Measurements from ENCODE around the gene TMA16. TPM values are rescaled to one million over a fixed set of nuclear protein-coding genes. Genes with fewer than 3 reads are reported as not detected.

Gene TMA16
- total and polyA plus RNA-seq, 2 donors (not counting 3 experiments of a cell fraction or from before 2014, with no cell fraction given), result 4.2 to 42.7 TPM

DNA sequence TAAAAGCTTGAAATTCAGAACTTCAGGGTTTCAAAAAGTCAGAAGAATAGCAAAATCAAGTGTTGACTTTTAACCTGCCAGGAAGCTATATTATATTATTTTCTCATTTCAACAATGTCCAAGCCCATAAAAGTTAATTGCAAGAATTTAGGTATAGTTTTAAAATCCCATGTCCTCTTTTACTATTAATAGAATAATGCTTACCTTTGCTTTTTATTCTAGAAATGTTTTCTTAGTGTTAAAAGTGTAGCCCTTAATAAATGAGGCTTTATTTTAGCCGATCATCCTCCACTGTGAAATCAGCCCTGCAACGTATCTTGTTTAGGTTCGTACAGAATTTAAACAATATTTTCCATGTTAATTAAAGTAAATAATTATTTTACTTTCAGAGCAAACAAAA is 31.5 kb downstream of the TMA16 start:
- BruUV-seq (replicated peaks), result no TSS peak
- H3K27me3 ChIP-seq (ENCODE audit: control insufficient read depth in 2 of 2, insufficient read depth in 2 of 2, low read length in 2 of 2), result no peaks in the 10 kb centered on the region
- no peaks in the 10 kb centered on the region for H3K9me1 ChIP-seq (replicated peaks; ENCODE audit: control insufficient read depth, extremely low read depth, insufficient read depth, low read length)
- H3K9me3 ChIP-seq (replicated peaks; ENCODE audit: control insufficient read depth, insufficient read depth, low read length), result no peaks in the 10 kb centered on the region
- POLR2A ChIA-PET, result no interaction called here
- H3K4me1 ChIP-seq (ENCODE audit: control insufficient read depth, extremely low read depth, insufficient read depth, low read length), result peaks cover 12% of the 10 kb centered on the region
- no peak overlapping the region for H3K4me3 ChIP-seq (replicated peaks in 1 of 3; ENCODE audit: insufficient read depth in 1 of 3, low read depth in 1 of 3, low read length in 3 of 3)
- H3K36me3 ChIP-seq (ENCODE audit: control insufficient read depth in 2 of 2, extremely low read depth in 1 of 2, insufficient read depth in 2 of 2, low read length in 2 of 2), result peaks cover 9 to 10% of the 10 kb centered on the region in 2 experiments
- no peaks in the 10 kb centered on the region for H3K79me2 ChIP-seq (ENCODE audit: control insufficient read depth, insufficient read depth, low read length)
- intact Hi-C loops (cut with micrococcal nuclease) (no loop called here), dilution Hi-C loops (cut with MboI; ENCODE audit: extremely low pct_ligation_motif_present, low sequenced_read_pairs) (no loop called here)
- TF ChIP-seq FOS (IDR thresholded peaks at IDR 0.05; ENCODE audit: borderline replicate concordance, insufficient read depth, low read length), result no peak
- TF ChIP-seq MYC (IDR thresholded peaks at IDR 0.05; ENCODE audit: low read depth, low read length), result no peak
- no peak for TF ChIP-seq JUN (IDR thresholded peaks at IDR 0.05; ENCODE audit: borderline replicate concordance, insufficient read depth, insufficient read length, low read depth)
- no peak for TF ChIP-seq POLR2A (IDR thresholded peaks at IDR 0.05; ENCODE audit: low read depth, low read length)
- TF ChIP-seq EZH2 (IDR thresholded peaks at IDR 0.05; ENCODE audit: borderline replicate concordance, low read depth, low read length, severe bottlenecking), result no peak
- TF ChIP-seq POLR2AphosphoS5 (IDR thresholded peaks at IDR 0.05; ENCODE audit: insufficient read depth, low read depth, low read length), result no peak
- no peak for TF ChIP-seq GATA2 (IDR thresholded peaks at IDR 0.05; ENCODE audit: insufficient read depth, insufficient read length, low read depth, low read length)
- TF ChIP-seq, protein P1, sequence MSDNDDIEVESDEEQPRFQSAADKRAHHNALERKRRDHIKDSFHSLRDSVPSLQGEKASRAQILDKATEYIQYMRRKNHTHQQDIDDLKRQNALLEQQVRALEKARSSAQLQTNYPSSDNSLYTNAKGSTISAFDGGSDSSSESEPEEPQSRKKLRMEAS (IDR thresholded peaks at IDR 0.05; ENCODE audit: insufficient read depth, insufficient read length), result no peak
- TF ChIP-seq, protein P2, sequence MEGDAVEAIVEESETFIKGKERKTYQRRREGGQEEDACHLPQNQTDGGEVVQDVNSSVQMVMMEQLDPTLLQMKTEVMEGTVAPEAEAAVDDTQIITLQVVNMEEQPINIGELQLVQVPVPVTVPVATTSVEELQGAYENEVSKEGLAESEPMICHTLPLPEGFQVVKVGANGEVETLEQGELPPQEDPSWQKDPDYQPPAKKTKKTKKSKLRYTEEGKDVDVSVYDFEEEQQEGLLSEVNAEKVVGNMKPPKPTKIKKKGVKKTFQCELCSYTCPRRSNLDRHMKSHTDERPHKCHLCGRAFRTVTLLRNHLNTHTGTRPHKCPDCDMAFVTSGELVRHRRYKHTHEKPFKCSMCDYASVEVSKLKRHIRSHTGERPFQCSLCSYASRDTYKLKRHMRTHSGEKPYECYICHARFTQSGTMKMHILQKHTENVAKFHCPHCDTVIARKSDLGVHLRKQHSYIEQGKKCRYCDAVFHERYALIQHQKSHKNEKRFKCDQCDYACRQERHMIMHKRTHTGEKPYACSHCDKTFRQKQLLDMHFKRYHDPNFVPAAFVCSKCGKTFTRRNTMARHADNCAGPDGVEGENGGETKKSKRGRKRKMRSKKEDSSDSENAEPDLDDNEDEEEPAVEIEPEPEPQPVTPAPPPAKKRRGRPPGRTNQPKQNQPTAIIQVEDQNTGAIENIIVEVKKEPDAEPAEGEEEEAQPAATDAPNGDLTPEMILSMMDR (IDR thresholded peaks at IDR 0.05; ENCODE audit: extremely low read depth in 1 of 2, insufficient read depth in 1 of 2, low read depth in 1 of 2, low read length in 2 of 2), result no peak
- no peak overlapping the region for H2AFZ ChIP-seq (ENCODE audit: low read depth, low read length)
- DNase-seq (ENCODE audit: low read depth, low spot score) (no peak), FAIRE-seq (no peak)
- CTCF ChIA-PET, result interaction anchor here (1.2 to 1.7 kb wide), 4 partner anchors 18 to 32 kb away, joined by 3 to 7 read pairs (median 3); partner anchors contain the start of gene TMA16
- H3K9ac ChIP-seq (replicated peaks; ENCODE audit: extremely low read depth, insufficient read depth, low read length), result no peak overlapping the region
- H4K20me1 ChIP-seq (replicated peaks; ENCODE audit: control insufficient read depth, extremely low read depth, insufficient read depth, low read length), result no peaks in the 10 kb centered on the region
- H3K27ac ChIP-seq (ENCODE audit: insufficient read depth, low read depth, low read length), result no peak overlapping the region
- no peak overlapping the region for H3K4me2 ChIP-seq (ENCODE audit: insufficient read depth, low read length)

Data from endothelial cell of umbilical vein (primary cell).